ENCODE data around the gene MBNL2. TPM values are rescaled to one million over a fixed set of nuclear protein-coding genes. Genes with fewer than 3 reads are reported as not detected.

MBNL2 gene
- total and polyA plus RNA-seq, 2 experiments from 2014 or later, result 27.4 to 97.9 TPM

DNA sequence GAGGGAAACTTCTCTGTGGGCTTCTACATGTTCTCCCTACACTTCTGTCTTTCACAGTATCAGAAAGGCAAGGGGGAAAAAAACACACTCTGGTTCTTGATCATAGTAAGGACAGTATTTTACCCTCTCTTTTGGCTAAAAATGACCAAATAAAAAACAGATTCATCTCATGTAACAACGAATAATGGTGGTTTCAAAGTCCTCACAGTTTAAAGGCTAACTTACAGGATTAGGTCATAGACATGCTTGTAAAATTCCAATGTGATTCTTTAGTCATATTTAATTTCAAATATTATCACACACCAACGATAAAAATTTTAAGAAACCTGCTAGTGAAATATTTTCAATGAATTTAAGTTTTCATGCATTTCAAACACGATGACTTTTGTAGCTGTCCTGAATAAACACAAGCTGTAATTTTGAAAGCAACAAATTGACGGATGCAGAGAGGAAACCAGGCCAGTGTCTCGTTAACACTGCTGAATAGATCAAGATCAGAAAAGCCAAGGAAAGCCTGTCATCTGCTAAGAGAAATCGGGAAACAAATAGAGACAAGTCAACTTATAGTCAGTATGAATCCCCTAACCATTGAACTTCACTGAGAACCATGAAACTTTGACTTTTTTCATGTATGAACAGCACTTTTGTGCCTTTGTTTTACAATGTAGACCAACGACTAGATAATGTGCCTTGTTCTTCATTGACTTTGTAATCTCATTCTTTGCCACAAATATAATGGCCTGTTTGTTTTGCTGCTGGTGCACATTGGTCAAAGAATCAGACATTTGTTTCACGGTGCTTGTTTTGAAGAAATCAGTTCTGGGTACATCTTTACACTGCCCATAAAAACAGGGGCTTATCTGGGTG is 22.0 kb downstream of the MBNL2 start:
- H3K4me3 ChIP-seq, result no peak overlapping the region
- peak overlapping the region; percentile 56 for H3K4me2 ChIP-seq
- DNase-seq (ENCODE audit: low spot score), result no peak
- WGBS (ENCODE audit: low lambda C conversion rate, missing lambda C conversion rate), result 34% methylated on average over 8 of the region's 8 CpGs
- no peaks in the 10 kb centered on the region for H3K9me3 ChIP-seq (ENCODE audit: low read depth)
- H3K36me3 ChIP-seq (replicated peaks; ENCODE audit: insufficient read depth, low read depth), result no peaks in the 10 kb centered on the region
- H3K9me2 ChIP-seq (replicated peaks; ENCODE audit: insufficient read depth), result no peaks in the 10 kb centered on the region
- peak overlapping the region; percentile 44 for H3K27ac ChIP-seq
- H4K20me1 ChIP-seq (ENCODE audit: insufficient read depth, poor library complexity, severe bottlenecking), result peaks cover 18% of the 10 kb centered on the region
- no peak overlapping the region for H2AFZ ChIP-seq
- H3K4me1 ChIP-seq (ENCODE audit: insufficient read depth), result peaks cover 61% of the 10 kb centered on the region
- TF ChIP-seq EZH2phosphoT487 (IDR thresholded peaks at IDR 0.05; ENCODE audit: low read depth, severe bottlenecking, unreplicated experiment) (no peak), EZH2 (IDR thresholded peaks at IDR 0.05; ENCODE audit: borderline replicate concordance) (no peak)
- TF ChIP-seq, protein P1, sequence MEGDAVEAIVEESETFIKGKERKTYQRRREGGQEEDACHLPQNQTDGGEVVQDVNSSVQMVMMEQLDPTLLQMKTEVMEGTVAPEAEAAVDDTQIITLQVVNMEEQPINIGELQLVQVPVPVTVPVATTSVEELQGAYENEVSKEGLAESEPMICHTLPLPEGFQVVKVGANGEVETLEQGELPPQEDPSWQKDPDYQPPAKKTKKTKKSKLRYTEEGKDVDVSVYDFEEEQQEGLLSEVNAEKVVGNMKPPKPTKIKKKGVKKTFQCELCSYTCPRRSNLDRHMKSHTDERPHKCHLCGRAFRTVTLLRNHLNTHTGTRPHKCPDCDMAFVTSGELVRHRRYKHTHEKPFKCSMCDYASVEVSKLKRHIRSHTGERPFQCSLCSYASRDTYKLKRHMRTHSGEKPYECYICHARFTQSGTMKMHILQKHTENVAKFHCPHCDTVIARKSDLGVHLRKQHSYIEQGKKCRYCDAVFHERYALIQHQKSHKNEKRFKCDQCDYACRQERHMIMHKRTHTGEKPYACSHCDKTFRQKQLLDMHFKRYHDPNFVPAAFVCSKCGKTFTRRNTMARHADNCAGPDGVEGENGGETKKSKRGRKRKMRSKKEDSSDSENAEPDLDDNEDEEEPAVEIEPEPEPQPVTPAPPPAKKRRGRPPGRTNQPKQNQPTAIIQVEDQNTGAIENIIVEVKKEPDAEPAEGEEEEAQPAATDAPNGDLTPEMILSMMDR (IDR thresholded peaks at IDR 0.05; ENCODE audit: poor library complexity), result no peak
- peaks cover 82% of the 10 kb centered on the region for H3K79me2 ChIP-seq
- H3K27me3 ChIP-seq, result no peaks in the 10 kb centered on the region

DNA sequence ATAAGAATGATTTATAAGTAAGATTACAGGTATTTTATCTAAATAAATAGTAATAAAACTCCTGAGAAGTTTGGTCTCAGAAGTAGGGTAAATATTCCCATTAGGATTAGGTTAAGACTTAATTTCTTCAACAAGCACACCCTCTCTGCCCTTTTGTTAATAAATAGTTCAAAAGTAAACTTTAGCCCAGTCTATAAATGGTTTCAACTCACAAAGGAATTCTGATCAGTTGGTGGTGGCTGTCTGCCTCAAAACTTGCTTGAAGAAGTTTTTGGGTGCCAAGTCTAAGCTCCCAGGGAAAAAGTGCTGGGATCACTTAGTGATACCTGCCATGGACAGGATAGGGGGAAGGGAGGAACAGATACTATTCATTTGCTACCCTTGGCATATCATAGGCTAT is 22.9 kb downstream of the MBNL2 start:
- H3K9me2 ChIP-seq (replicated peaks; ENCODE audit: insufficient read depth), result no peaks in the 10 kb centered on the region
- no peaks in the 10 kb centered on the region for H3K36me3 ChIP-seq (replicated peaks; ENCODE audit: insufficient read depth, low read depth)
- peaks cover 82% of the 10 kb centered on the region for H3K79me2 ChIP-seq
- peak overlapping the region; percentile 24 for H3K27ac ChIP-seq
- H3K27me3 ChIP-seq, result no peaks in the 10 kb centered on the region
- no peaks in the 10 kb centered on the region for H3K9me3 ChIP-seq (ENCODE audit: low read depth)
- H2AFZ ChIP-seq, result no peak overlapping the region
- TF ChIP-seq EZH2phosphoT487 (IDR thresholded peaks at IDR 0.05; ENCODE audit: low read depth, severe bottlenecking, unreplicated experiment) (peak; percentile 55), EZH2 (IDR thresholded peaks at IDR 0.05; ENCODE audit: borderline replicate concordance) (no peak)
- TF ChIP-seq, protein P1 (IDR thresholded peaks at IDR 0.05; ENCODE audit: poor library complexity), result no peak
- H3K4me2 ChIP-seq, result peak overlapping the region; percentile 56
- H4K20me1 ChIP-seq (ENCODE audit: insufficient read depth, poor library complexity, severe bottlenecking), result peaks cover 11% of the 10 kb centered on the region
- no peak overlapping the region for H3K4me3 ChIP-seq
- peaks cover 52% of the 10 kb centered on the region for H3K4me1 ChIP-seq (ENCODE audit: insufficient read depth)
- no peak for DNase-seq (ENCODE audit: low spot score)

DNA sequence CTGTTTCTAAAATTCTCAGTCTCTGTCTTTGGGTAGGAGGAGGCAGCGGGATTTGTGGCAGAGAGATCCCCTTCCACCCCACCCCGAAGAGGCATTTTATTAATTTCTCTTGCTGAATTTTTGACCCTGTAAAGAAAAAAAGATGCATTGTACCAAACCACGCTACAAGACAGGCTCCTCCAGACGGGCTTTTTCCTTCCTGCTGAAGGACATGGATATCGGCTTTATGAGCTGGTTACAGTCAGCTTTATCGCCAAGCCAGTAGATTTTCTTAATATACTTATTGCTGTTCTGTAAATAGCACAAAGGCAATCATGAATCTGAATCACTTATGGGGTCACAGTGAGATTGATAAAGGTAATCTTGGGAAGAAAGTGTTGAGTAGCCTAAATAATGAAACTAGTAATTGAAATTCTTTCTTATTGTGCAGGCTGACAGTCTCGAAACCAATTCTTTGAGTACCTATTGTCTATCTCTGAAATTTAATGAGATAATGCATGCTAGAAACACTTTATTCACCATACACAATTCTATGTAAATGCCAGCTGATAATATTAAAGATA is 24.5 kb downstream of the MBNL2 start:
- Histone ChIP-seq H3K4me2 (peak overlapping the region; percentile 56), H3K36me3 (replicated peaks; ENCODE audit: insufficient read depth, low read depth) (no peaks in the 10 kb centered on the region), H3K9me2 (replicated peaks; ENCODE audit: insufficient read depth) (no peaks in the 10 kb centered on the region), H3K9me3 (ENCODE audit: low read depth) (no peaks in the 10 kb centered on the region), H3K27ac (peak overlapping the region; percentile 32), H2AFZ (no peak overlapping the region), H4K20me1 (ENCODE audit: insufficient read depth, poor library complexity, severe bottlenecking) (no peaks in the 10 kb centered on the region), H3K4me1 (ENCODE audit: insufficient read depth) (peaks cover 44% of the 10 kb centered on the region), H3K79me2 (peaks cover 82% of the 10 kb centered on the region), H3K27me3 (no peaks in the 10 kb centered on the region), H3K4me3 (no peak overlapping the region)
- DNase-seq (ENCODE audit: low spot score), result no peak
- TF ChIP-seq EZH2phosphoT487 (IDR thresholded peaks at IDR 0.05; ENCODE audit: low read depth, severe bottlenecking, unreplicated experiment) (no peak), EZH2 (IDR thresholded peaks at IDR 0.05; ENCODE audit: borderline replicate concordance) (no peak)
- TF ChIP-seq, protein P1 (IDR thresholded peaks at IDR 0.05; ENCODE audit: poor library complexity), result no peak
- 50% methylated on average over 7 of the region's 7 CpGs for WGBS (ENCODE audit: low lambda C conversion rate, missing lambda C conversion rate)
